Neural progenitor cell (in vitro differentiated cells): ENCODE data around the gene TICAM1. TPM values are rescaled to one million over a fixed set of nuclear protein-coding genes. Genes with fewer than 3 reads are reported as not detected.
"Not testable (repeated sequence)": the region's sequence is repeated elsewhere in the genome, so short reads cannot be mapped to it uniquely, and the experiment has no call there.

Experiments
- DNase-seq: peaks from one replicate; pipeline ENCODE4 v3.0.0-alpha.2; 2016; ENCODE audit warnings: low spot score
- H2AFZ ChIP-seq: fragments of 200-600 bp; sonication (generic); replicated peaks from 2 replicates; pipeline ENCODE4 v1.6.1; 2016; ENCODE audit warnings: antibody characterized with exemption
- H3F3A ChIP-seq: fragments of 200-600 bp; sonication (generic); 2 replicates; pipeline ENCODE4 v1.6.1; 2016; ENCODE audit warnings: antibody characterized with exemption, low read depth
- H3K27ac ChIP-seq: fragments of 200-600 bp; sonication (generic); 2 replicates; pipeline ENCODE4 v1.5.1; 2016; ENCODE audit warnings: mild to moderate bottlenecking
- H3K27me3 ChIP-seq: fragments of 200-600 bp; sonication (generic); 2 replicates; pipeline ENCODE4 v1.6.1; 2016; ENCODE audit warnings: mild to moderate bottlenecking, moderate library complexity
- H3K36me3 ChIP-seq: fragments of 200-600 bp; sonication (generic); 2 replicates; pipeline ENCODE4 v1.5.1; 2016
- H3K4me1 ChIP-seq: fragments of 200-600 bp; sonication (generic); 2 replicates; pipeline ENCODE4 v1.6.1; 2016; ENCODE audit warnings: mixed run types
- H3K4me2 ChIP-seq: fragments of 200-600 bp; sonication (generic); 2 replicates; pipeline ENCODE4 v1.6.1; 2016
- H3K4me3 ChIP-seq: fragments of 200-600 bp; sonication (generic); 2 replicates; pipeline ENCODE4 v1.5.1; 2016
- H3K79me2 ChIP-seq: fragments of 200-600 bp; sonication (generic); 2 replicates; pipeline ENCODE4 v1.6.1; 2016; ENCODE audit warnings: low read depth
- H3K9ac ChIP-seq: fragments of 200-600 bp; sonication (generic); 2 replicates; pipeline ENCODE4 v1.6.1; 2016
- H3K9me3 ChIP-seq: fragments of 200-600 bp; sonication (generic); 2 replicates; pipeline ENCODE4 v1.5.1; 2016; ENCODE audit warnings: low read depth
- H4K20me1 ChIP-seq: fragments of 200-600 bp; sonication (generic); 2 replicates; pipeline ENCODE4 v1.6.1; 2016; ENCODE audit warnings: low read depth
- H3K27ac Mint-ChIP-seq: 3 replicates; pipeline ENCODE4 v1.8.0; 2021; ENCODE audit warnings: mixed read lengths
- H3K27me3 Mint-ChIP-seq: 2 replicates; pipeline ENCODE4 v1.8.0; 2022; ENCODE audit warnings: low read depth, mild to moderate bottlenecking, inconsistent platforms, moderate library complexity, mixed read lengths; ENCODE audit not compliant: insufficient read depth
- H3K36me3 Mint-ChIP-seq: 3 replicates; pipeline ENCODE4 v1.8.0; 2021; ENCODE audit warnings: mixed read lengths
- H3K4me1 Mint-ChIP-seq: 3 replicates; pipeline ENCODE4 v1.8.0; 2021; ENCODE audit warnings: mixed read lengths
- H3K4me3 Mint-ChIP-seq: 3 replicates; pipeline ENCODE4 v1.8.0; 2021; ENCODE audit warnings: mild to moderate bottlenecking, moderate library complexity, mixed read lengths
- H3K9me3 Mint-ChIP-seq: 3 replicates; pipeline ENCODE4 v1.8.0; 2020; ENCODE audit warnings: mixed read lengths
- EZH2 ChIP-seq: fragments of 200-600 bp; sonication (generic); IDR thresholded peaks from 2 replicates; pipeline ENCODE4 v1.6.1; 2017; ENCODE audit warnings: antibody characterized with exemption, mild to moderate bottlenecking, moderate library complexity
- EZH2phosphoT487 ChIP-seq: fragments of 200-600 bp; sonication (generic); IDR thresholded peaks from 2 replicates; pipeline ENCODE4 v1.6.1; 2017; ENCODE audit warnings: antibody characterized with exemption
- total RNA-seq: library from RNA; depleted of rRNA; stranded (reverse); fragments of >200 nt; gene quantifications from 2 replicates; pipeline ENCODE4 v1.2.3, GENCODE V29; 2015; ENCODE audit warnings: low replicate concordance
- TF ChIP-seq, protein P1 (sequence below): fragments of 200-600 bp; sonication (generic); IDR thresholded peaks from 2 replicates; pipeline ENCODE4 v1.5.1; 2017; ENCODE audit warnings: antibody characterized with exemption, mild to moderate bottlenecking

TICAM1 gene
- total RNA-seq, 1 donor from 2014 or later, result not detected

DNA sequence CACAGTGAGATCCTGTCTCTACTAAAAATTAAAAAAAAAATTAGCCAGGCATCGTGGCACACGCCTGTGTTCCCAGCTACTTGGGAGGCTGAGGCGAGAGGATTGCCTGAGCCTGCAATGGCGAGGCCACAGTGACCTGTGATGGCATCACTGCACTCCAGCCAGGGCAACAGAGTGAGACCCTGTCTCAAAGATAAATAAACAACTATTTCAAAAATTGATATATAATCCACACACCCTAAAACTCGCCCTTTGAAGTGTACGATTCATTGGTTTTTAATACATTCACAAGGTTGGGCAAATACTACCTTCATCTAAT is 12.1 kb upstream of the TICAM1 start:
- Histone ChIP-seq H3K4me3 (no peak overlapping the region), H3K36me3 (no peaks in the 10 kb centered on the region), H3K9ac (no peak overlapping the region), H2AFZ (no peak overlapping the region), H3K27me3 (no peaks in the 10 kb centered on the region), H3K27ac (no peak overlapping the region), H3F3A (no peaks in the 10 kb centered on the region), H3K4me1 (no peaks in the 10 kb centered on the region), H3K9me3 (no peaks in the 10 kb centered on the region), H3K4me2 (no peak overlapping the region), H4K20me1 (no peaks in the 10 kb centered on the region), H3K79me2 (no peaks in the 10 kb centered on the region)
- Mint-ChIP-seq H3K4me3 (no peak overlapping the region), H3K9me3 (no peaks in the 10 kb centered on the region), H3K36me3 (peaks cover 20% of the 10 kb centered on the region), H3K27ac (no peak overlapping the region), H3K4me1 (no peaks in the 10 kb centered on the region), H3K27me3 (peaks cover 7% of the 10 kb centered on the region)
- DNase-seq, result no peak
- TF ChIP-seq EZH2phosphoT487 (no peak), EZH2 (no peak)
- TF ChIP-seq, protein P1, sequence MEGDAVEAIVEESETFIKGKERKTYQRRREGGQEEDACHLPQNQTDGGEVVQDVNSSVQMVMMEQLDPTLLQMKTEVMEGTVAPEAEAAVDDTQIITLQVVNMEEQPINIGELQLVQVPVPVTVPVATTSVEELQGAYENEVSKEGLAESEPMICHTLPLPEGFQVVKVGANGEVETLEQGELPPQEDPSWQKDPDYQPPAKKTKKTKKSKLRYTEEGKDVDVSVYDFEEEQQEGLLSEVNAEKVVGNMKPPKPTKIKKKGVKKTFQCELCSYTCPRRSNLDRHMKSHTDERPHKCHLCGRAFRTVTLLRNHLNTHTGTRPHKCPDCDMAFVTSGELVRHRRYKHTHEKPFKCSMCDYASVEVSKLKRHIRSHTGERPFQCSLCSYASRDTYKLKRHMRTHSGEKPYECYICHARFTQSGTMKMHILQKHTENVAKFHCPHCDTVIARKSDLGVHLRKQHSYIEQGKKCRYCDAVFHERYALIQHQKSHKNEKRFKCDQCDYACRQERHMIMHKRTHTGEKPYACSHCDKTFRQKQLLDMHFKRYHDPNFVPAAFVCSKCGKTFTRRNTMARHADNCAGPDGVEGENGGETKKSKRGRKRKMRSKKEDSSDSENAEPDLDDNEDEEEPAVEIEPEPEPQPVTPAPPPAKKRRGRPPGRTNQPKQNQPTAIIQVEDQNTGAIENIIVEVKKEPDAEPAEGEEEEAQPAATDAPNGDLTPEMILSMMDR, result no peak

DNA sequence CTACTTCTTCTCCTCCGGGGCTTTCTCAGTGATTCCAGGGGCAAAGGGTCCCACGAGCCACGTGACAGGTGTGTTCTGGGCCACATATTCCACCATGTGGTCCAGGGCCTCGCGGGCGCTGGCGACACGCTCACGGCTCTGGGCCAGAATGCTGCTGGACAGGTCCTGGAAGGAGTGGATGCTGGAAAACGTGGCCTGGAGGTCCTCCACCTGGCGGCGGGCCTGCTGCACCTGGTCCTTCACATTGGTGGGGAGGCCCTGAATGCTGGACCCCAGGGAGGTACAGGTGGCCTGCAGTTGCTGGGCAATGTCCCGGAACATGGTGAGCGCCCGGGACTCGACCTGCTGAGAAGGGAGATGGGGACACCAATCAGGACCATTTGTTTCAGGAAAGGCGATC is 7.7 kb upstream of the TICAM1 start:
- Histone ChIP-seq H3K27ac (no peak overlapping the region), H3K27me3 (no peaks in the 10 kb centered on the region), H3K9me3 (no peaks in the 10 kb centered on the region), H3K4me1 (no peaks in the 10 kb centered on the region), H3K9ac (no peak overlapping the region), H2AFZ (no peak overlapping the region), H3K79me2 (no peaks in the 10 kb centered on the region), H3K36me3 (no peaks in the 10 kb centered on the region), H3K4me3 (no peak overlapping the region), H3F3A (no peaks in the 10 kb centered on the region), H3K4me2 (no peak overlapping the region), H4K20me1 (no peaks in the 10 kb centered on the region)
- Mint-ChIP-seq H3K36me3 (peaks cover 23% of the 10 kb centered on the region), H3K27me3 (peaks cover 7% of the 10 kb centered on the region), H3K9me3 (no peaks in the 10 kb centered on the region), H3K4me1 (no peaks in the 10 kb centered on the region), H3K27ac (no peak overlapping the region), H3K4me3 (no peak overlapping the region)
- no peak for TF ChIP-seq EZH2
- TF ChIP-seq EZH2phosphoT487, result no peak
- TF ChIP-seq, protein P1, result no peak
- DNase-seq, result no peak

DNA sequence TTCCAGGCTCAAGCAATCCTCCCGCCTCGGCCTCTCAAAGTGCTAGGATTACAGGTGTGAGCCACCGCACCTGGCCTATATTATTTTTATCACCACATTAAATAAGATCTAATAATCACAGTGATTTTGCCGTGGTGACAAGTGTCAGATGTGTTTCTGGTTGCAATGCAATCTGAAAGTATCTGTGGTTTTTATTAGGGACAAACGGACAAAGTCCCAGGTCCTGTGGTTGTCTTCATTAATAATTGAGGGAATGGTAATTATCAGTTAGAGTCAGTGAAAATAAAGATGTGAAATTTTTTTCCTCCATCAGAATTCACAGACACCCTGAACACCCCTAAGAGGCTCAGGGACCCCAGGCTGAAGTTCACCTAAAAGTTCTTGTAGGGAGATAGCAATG is 1.3 kb upstream of the TICAM1 start:
- no peaks in the 10 kb centered on the region for H3K9me3 ChIP-seq
- H3K4me1 ChIP-seq, result no peaks in the 10 kb centered on the region
- H3K9me3 Mint-ChIP-seq, result peaks cover 5% of the 10 kb centered on the region
- no peaks in the 10 kb centered on the region for H4K20me1 ChIP-seq
- TF ChIP-seq EZH2 (no peak), EZH2phosphoT487 (no peak)
- TF ChIP-seq, protein P1, result no peak
- H3K4me2 ChIP-seq, result no peak overlapping the region
- H3K4me3 ChIP-seq, result no peak overlapping the region
- no peaks in the 10 kb centered on the region for H3F3A ChIP-seq
- H3K79me2 ChIP-seq, result no peaks in the 10 kb centered on the region
- no peaks in the 10 kb centered on the region for H3K4me1 Mint-ChIP-seq
- no peak overlapping the region for H3K27ac Mint-ChIP-seq
- peaks cover 5% of the 10 kb centered on the region for H3K36me3 Mint-ChIP-seq
- peaks cover 22% of the 10 kb centered on the region for H3K27me3 Mint-ChIP-seq
- H3K27me3 ChIP-seq, result peaks cover 28% of the 10 kb centered on the region
- no peaks in the 10 kb centered on the region for H3K36me3 ChIP-seq
- H3K4me3 Mint-ChIP-seq, result no peak overlapping the region
- no peak overlapping the region for H3K27ac ChIP-seq
- DNase-seq, result no peak
- no peak overlapping the region for H3K9ac ChIP-seq
- H2AFZ ChIP-seq, result no peak overlapping the region

DNA sequence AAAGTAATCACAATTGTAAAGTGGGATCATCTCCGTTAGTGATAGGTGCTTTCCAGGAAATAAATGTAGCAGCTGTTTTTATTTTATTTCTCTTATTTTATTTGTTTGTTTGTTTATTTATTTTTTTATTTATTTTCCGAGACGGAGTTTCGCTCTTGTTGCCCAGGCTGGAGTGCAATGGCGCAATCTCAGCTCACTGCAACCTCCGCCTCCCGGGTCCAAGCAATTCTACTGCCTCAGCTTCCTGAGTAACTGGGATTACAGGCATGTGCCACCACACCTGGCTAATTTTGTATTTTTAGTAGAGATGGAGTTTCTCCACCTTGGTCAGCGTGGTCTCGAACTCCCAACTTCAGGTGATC is 448 bp upstream of the TICAM1 start:
- Mint-ChIP-seq H3K4me3 (peak overlapping the region; percentile 59), H3K27me3 (peaks cover 22% of the 10 kb centered on the region)
- not testable (repeated sequence) for H3K4me1 ChIP-seq, H3K4me1 Mint-ChIP-seq, H3K79me2 ChIP-seq, H3K9me3 ChIP-seq, DNase-seq, H3K9ac ChIP-seq, H3K36me3 Mint-ChIP-seq, H3K27ac ChIP-seq, H4K20me1 ChIP-seq, H3K27ac Mint-ChIP-seq, H3K9me3 Mint-ChIP-seq, H3F3A ChIP-seq, H3K36me3 ChIP-seq
- Histone ChIP-seq H2AFZ (peak overlapping the region; percentile 95), H3K4me3 (peak overlapping the region; percentile 59), H3K27me3 (peaks cover 28% of the 10 kb centered on the region), H3K4me2 (peak overlapping the region; percentile 83)
